ENCODE data around the gene CBARP.

- TF ChIP-seq, protein P1, sequence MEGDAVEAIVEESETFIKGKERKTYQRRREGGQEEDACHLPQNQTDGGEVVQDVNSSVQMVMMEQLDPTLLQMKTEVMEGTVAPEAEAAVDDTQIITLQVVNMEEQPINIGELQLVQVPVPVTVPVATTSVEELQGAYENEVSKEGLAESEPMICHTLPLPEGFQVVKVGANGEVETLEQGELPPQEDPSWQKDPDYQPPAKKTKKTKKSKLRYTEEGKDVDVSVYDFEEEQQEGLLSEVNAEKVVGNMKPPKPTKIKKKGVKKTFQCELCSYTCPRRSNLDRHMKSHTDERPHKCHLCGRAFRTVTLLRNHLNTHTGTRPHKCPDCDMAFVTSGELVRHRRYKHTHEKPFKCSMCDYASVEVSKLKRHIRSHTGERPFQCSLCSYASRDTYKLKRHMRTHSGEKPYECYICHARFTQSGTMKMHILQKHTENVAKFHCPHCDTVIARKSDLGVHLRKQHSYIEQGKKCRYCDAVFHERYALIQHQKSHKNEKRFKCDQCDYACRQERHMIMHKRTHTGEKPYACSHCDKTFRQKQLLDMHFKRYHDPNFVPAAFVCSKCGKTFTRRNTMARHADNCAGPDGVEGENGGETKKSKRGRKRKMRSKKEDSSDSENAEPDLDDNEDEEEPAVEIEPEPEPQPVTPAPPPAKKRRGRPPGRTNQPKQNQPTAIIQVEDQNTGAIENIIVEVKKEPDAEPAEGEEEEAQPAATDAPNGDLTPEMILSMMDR (IDR thresholded peaks at IDR 0.05): no peak
- TF ChIP-seq POLR2A (IDR thresholded peaks at IDR 0.05) (no peak), POLR2AphosphoS5 (IDR thresholded peaks at IDR 0.05; ENCODE audit: insufficient read depth in 1 of 2, low read depth in 1 of 2) (no peak)
Observed at GRCh38 chr19:1270213-1270853, 32.5 kb upstream of the CBARP start.
